NCI-H2081 (cell line): ENCODE measurements around the gene HMGB2.

Source experiments
- DNase-seq, 2 experiments: peaks; one replicate each; lab custom pipeline; 2025; lab: John Stamatoyannopoulos, UW

HMGB2 gene

GRCh38 chr4:173334085-173334890 lies at the start of gene HMGB2:
TSS of gene HMGB2 (minus strand) at chr4:173334358. CDS start at chr4:173333649, 709 bp downstream.
- peak; percentile 98 to 99 for DNase-seq

- DNase-seq: no peak
Measured at GRCh38 chr4:173382349-173382748, 48.2 kb upstream of the HMGB2 start.

DNA sequence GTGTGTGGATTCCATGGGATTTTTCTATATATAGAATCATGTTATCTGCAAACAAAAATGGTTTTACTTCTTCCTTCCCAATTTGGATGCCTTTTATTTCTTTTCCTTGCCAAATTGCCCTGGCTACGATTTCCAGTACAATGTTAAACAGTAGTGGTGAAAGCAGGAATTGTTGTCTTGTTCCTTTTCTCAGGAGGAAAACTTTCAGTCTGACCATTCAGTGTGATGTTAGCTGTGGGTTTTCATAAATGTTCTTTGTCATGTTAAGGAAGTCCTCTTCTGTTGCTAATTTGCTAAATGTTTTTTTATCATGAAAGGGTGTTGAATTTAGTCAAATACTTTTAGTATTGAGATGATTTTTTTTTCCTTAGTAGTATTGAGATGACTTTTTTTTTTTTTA lies 47.5 kb upstream of the HMGB2 start:
- no peak for DNase-seq

- DNase-seq: no peak
Measured at GRCh38 chr4:173380987-173381386, 46.8 kb upstream of the HMGB2 start.

GRCh38 chr4:173379929-173380328 lies 45.8 kb upstream of the HMGB2 start:
- no peak for DNase-seq

- no peak for DNase-seq
Measured at GRCh38 chr4:173374588-173374987, 40.4 kb upstream of the HMGB2 start.

DNA sequence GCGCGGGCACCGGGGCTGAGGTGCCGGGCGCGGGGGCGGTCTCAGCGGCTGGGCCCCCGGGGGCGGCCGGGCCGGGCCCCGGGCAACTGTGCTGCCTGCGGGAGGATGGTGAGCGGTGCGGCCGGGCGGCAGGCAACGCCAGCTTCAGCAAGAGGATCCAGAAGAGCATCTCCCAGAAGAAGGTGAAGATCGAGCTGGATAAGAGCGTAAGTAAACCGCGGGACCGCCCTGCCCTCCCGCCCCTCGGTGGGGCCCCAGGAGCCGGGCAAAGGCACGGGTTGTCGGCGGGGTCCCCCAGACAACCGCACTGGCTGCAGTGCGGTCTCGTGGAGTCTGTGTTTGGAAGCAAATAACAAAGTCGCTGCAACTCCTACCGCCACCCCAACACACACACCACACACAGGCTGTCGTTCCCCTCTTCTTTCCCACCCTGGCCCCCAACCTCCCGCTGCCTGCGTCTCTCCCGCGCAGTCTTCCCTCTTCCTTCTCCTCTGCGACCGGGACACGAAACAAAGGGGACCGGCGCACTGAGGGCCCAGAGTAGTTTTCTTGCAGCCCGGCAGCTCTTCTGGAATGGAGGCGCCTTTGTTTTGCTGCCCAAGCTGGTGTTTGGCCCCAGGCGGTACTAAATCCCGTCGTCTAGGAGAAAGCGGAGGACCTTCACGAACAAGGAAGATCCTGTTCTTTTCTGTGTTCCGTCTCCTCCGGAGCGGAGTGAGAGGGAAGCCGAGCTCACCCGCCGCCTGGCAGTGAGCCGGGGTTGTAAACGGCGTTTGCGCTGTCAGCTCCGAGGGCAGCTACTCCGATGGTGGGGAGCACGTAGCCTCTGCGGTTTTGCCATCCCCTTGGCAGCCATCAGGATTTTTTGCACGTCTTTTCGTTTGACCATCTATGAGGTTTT lies 37.4 kb upstream of the HMGB2 start:
- peak; percentile 24 to 56 for DNase-seq

DNA sequence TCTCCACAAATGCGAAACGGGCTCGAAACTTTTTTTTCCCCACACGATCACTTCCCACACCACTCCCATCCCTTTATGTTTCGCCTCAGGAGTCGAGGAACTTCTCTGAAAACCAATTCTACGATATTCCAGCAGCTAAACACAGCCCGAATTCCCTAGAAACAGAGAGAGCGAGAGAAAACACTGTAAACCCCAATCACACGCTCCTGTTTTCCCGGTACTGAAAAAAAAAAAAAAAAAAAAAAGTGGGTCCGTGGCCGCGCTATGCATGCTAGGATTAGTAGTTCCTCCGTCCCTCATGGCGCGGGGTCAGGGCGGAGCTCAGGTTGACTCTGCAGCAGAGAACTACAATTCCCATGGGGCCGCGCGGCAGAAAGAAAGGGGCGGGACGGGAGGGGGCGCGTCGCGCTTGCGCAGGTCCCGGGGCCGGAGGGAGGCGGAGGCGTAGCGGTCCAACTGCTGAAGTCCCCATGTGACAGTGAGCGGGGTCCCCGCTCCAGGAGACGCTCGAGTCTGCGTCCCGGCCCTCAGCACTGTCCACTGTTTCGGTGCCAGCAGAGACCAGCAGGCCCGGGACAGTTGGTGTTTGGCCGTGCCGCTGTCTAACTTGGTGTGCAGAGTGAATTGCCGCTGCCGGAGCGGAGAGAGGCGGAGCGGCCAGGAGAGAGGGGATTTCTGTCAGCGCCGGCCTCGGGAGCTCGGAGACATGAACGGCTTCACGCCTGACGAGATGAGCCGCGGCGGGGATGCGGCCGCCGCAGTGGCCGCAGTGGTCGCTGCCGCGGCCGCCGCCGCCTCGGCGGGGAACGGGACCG lies 36.5 kb upstream of the HMGB2 start, which contains the start of gene SAP30:
TSS of gene SAP30 (plus strand) at position 478 of the 815 bp plus-strand sequence. CDS start at position 707, 229 bp downstream.
- DNase-seq: peak; percentile 92 to 94

- DNase-seq: no peak
Measured at GRCh38 chr4:173370130-173370476, 35.9 kb upstream of the HMGB2 start.

DNA sequence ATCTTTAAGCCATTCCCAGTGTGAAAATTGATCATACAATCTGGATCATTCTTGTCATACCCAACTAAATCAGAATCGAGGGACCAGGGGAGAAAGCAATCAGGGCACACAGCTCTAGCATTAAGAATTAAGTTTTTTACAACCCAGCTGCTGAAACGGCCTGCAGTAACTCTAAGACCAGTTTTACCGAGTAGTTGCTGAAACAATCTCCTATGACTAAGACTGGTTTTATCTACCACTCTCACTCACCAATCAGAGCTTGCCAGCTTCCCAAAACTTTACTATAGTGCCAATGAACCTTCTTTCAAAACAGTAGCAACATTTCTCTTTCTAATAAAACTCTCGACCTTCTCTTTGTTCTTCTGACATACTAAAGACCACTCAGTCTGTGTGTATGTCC lies 33.8 kb upstream of the HMGB2 start:
- no peak for DNase-seq

DNA sequence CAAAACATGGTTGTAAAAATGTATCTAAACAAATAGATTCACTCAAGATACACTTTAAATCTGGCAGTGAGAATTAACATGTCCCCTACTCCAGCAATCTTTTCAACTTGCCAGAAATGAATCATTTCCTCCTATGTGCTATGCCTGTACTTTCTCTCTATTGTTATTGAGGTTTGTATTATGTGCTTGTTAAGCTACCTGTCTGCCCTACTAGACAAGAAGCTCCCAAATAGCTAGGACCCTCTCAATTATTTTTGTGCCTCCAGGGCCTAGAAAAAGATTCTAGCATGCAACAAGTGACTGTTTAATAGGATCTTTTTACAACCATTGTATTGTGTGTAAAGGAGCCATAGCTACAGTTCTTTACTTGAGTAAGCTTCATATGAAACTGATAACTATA lies 33.1 kb upstream of the HMGB2 start:
- no peak for DNase-seq

DNA sequence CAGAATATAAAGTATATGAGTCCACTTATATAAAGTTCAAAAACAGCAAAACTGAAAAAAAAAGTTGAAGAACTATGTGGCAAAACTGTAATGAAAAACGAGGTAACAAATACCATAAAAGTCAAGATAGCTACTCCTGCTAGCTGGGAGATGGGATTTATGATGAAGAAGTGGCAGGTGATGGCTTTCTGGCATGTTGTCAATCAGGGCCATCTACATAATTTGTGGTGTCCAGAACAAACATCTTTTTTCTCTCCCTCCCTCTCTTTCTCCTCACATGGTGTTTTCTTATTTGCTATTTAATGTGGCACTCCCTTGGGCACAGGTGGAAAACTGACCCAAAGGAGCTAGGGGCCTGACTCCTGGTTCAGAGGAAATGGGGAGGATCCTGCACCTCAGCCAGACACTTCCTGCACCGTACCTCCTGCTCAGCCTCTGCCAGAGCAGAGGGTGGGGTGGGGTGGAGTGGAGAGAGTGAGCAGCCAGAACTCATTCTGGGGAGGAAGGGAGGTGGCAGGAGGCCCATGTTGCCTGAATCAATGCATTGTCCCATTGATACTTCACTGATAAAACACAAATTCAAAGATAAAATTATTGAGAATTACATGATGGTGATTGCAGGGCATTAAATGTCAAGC lies 31.3 kb upstream of the HMGB2 start:
- no peak for DNase-seq

- peak in 1 of 2 experiments; percentile 38 for DNase-seq
Measured at GRCh38 chr4:173362666-173363065, 28.5 kb upstream of the HMGB2 start.

DNA sequence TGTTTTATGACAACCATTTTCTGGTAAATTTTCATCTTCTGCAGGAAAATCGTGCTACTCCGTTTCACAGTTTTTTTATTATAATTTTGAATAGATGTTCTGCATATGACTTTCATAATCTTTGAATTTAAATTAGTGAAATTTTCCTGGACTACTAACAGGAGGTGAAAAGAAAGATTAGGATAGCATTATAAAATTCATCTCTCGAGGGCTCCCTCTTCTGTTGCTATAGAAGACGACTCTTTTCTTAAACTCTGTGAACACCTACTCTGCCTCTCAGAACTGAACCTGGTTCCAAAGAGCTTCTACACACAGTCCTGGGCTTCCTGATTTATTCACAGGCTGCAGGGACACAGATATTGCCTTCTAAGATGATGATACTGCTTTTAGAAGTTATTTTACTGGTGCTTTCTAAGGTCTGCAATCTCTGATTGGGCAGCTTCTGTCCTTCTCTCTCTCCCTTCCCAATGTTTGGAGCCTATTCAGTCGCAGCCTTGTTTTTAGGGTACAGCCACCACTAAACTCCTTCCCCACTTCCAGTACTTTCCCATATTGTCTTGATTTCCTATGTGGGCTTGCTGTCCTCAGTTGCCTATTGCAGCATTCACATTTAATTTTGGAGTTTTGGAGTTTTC lies 26.5 kb upstream of the HMGB2 start:
- DNase-seq: no peak

GRCh38 chr4:173357939-173358338 lies 23.8 kb upstream of the HMGB2 start:
- DNase-seq: no peak

- no peak for DNase-seq
Measured at GRCh38 chr4:173347467-173347866, 13.3 kb upstream of the HMGB2 start.

GRCh38 chr4:173346074-173346473 lies 11.9 kb upstream of the HMGB2 start:
- no peak for DNase-seq

- DNase-seq: no peak
Measured at GRCh38 chr4:173345648-173346047, 11.5 kb upstream of the HMGB2 start.

- no peak for DNase-seq
Measured at GRCh38 chr4:173343832-173344397, 9.8 kb upstream of the HMGB2 start.

- no peak for DNase-seq
Measured at GRCh38 chr4:173337463-173337862, 3.3 kb upstream of the HMGB2 start.
